Astrocyte (in vitro differentiated cells and primary cell): Measurements from ENCODE around the gene SGSM1. TPM values are rescaled to one million over a fixed set of nuclear protein-coding genes. Genes with fewer than 3 reads are reported as not detected.

Source experiments
- DNase-seq: peaks from one replicate; pipeline ENCODE4 v3.0.0-alpha.2; 2010; ENCODE audit warnings: low read depth
- FAIRE-seq: peaks from 2 replicates; lab custom pipeline; 2011; peaks lifted over from hg19 to GRCh38; lab: Jason Lieb, UNC
- H2AFZ ChIP-seq: 2 replicates; pipeline ENCODE4 v1.6.0; 2012; ENCODE audit warnings: low read depth, low read length, inconsistent platforms
- H3K27ac ChIP-seq: 2 replicates; pipeline ENCODE4 v1.5.1; 2011; ENCODE audit warnings: low read depth, low read length, inconsistent platforms
- H3K27me3 ChIP-seq: 2 replicates; pipeline ENCODE4 v1.6.0; 2011; ENCODE audit warnings: low read length, inconsistent platforms; ENCODE audit not compliant: insufficient read depth
- H3K36me3 ChIP-seq: 2 replicates; pipeline ENCODE4 v1.5.1; 2011; ENCODE audit warnings: low read length, inconsistent platforms; ENCODE audit not compliant: insufficient read depth
- H3K4me1 ChIP-seq: 2 replicates; pipeline ENCODE4 v1.5.1; 2011; ENCODE audit warnings: low read length, inconsistent platforms; ENCODE audit not compliant: insufficient read depth
- H3K4me2 ChIP-seq: 2 replicates; pipeline ENCODE4 v1.6.0; 2012; ENCODE audit warnings: low read length, inconsistent platforms
- H3K4me3 ChIP-seq: 2 replicates; pipeline ENCODE4 v1.5.1; 2011; ENCODE audit warnings: low read depth, mild to moderate bottlenecking, low read length, inconsistent platforms; ENCODE audit not compliant: insufficient read depth
- H3K79me2 ChIP-seq: 2 replicates; pipeline ENCODE4 v1.6.0; 2012; ENCODE audit warnings: mild to moderate bottlenecking, low read length, inconsistent platforms; ENCODE audit not compliant: insufficient read depth
- H3K9ac ChIP-seq: 2 replicates; pipeline ENCODE4 v1.6.0; 2012; ENCODE audit warnings: mild to moderate bottlenecking, low read length, inconsistent platforms
- H3K9me3 ChIP-seq: 2 replicates; pipeline ENCODE4 v1.5.1; 2012; ENCODE audit warnings: low read depth, mild to moderate bottlenecking, low read length, inconsistent platforms; ENCODE audit not compliant: insufficient read depth
- H4K20me1 ChIP-seq: 2 replicates; pipeline ENCODE4 v1.6.0; 2012; ENCODE audit warnings: low read length, inconsistent platforms; ENCODE audit not compliant: insufficient read depth
- H3K27ac Mint-ChIP-seq: one replicate; pipeline ENCODE4 v1.8.0; 2021; ENCODE audit warnings: mild to moderate bottlenecking, mixed read lengths; ENCODE audit not compliant: unreplicated experiment
- H3K27me3 Mint-ChIP-seq: one replicate; pipeline ENCODE4 v1.8.0; 2021; ENCODE audit warnings: low read depth, mixed read lengths; ENCODE audit not compliant: unreplicated experiment
- H3K36me3 Mint-ChIP-seq: one replicate; pipeline ENCODE4 v1.8.0; 2021; ENCODE audit warnings: low read depth, mixed read lengths; ENCODE audit not compliant: unreplicated experiment
- H3K4me1 Mint-ChIP-seq: one replicate; pipeline ENCODE4 v1.8.0; 2021; ENCODE audit warnings: low read depth, mixed read lengths; ENCODE audit not compliant: unreplicated experiment
- H3K4me3 Mint-ChIP-seq: one replicate; pipeline ENCODE4 v1.8.0; 2021; ENCODE audit warnings: mild to moderate bottlenecking, moderate library complexity, mixed read lengths; ENCODE audit not compliant: unreplicated experiment
- H3K9me3 Mint-ChIP-seq: one replicate; pipeline ENCODE4 v1.8.0; 2021; ENCODE audit warnings: mild to moderate bottlenecking, mixed read lengths; ENCODE audit not compliant: unreplicated experiment
- EZH2 ChIP-seq: IDR thresholded peaks from 2 replicates; pipeline ENCODE4 v1.6.1; 2012; ENCODE audit warnings: mild to moderate bottlenecking, low read length, inconsistent platforms; ENCODE audit not compliant: insufficient read depth
- total RNA-seq: library from RNA; stranded (reverse); gene quantifications from 2 replicates; pipeline ENCODE4 v1.2.1, GENCODE V29; 2021
- TF ChIP-seq, protein P1 (sequence below): IDR thresholded peaks from 2 replicates; pipeline ENCODE4 v1.5.1; 2011; ENCODE audit warnings: low read depth, mild to moderate bottlenecking, inconsistent platforms, low read length, moderate library complexity; ENCODE audit not compliant: insufficient read depth

SGSM1 gene
- total RNA-seq, 1 donor from 2014 or later, result 0.05 TPM

DNA sequence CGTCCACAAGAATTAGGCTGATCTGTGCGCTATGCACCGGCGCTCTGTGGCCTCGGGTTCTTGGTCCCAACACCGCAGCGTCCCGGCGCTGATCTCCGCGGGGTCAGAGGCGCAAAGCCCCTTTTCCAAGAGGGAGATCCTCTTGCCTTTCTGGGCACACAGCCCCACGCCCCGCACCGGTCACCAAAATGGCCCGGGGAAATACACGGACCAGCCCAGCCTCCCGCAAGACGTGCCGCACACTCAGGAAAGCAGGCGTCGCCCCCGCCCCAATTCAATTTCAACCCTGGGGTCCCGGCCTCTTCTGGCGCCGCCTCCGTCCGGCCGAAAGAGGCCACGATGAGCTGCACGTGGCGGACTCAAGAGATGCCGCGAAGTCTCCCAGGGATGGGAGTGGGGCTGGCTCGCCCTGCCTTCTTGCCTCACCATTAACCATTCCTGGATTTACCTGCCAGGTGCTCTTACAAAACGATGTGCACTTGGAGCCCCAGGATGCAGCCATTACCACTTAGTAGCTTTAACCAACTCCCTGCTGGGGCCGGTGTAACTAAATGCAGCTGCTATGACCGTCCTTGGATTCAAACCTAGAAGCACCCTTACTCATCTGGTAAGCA, 42.0 kb upstream of the SGSM1 start:
- no peak for TF ChIP-seq EZH2
- TF ChIP-seq, protein P1, sequence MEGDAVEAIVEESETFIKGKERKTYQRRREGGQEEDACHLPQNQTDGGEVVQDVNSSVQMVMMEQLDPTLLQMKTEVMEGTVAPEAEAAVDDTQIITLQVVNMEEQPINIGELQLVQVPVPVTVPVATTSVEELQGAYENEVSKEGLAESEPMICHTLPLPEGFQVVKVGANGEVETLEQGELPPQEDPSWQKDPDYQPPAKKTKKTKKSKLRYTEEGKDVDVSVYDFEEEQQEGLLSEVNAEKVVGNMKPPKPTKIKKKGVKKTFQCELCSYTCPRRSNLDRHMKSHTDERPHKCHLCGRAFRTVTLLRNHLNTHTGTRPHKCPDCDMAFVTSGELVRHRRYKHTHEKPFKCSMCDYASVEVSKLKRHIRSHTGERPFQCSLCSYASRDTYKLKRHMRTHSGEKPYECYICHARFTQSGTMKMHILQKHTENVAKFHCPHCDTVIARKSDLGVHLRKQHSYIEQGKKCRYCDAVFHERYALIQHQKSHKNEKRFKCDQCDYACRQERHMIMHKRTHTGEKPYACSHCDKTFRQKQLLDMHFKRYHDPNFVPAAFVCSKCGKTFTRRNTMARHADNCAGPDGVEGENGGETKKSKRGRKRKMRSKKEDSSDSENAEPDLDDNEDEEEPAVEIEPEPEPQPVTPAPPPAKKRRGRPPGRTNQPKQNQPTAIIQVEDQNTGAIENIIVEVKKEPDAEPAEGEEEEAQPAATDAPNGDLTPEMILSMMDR, result no peak
- Histone ChIP-seq H3K4me3 (no peak overlapping the region), H3K36me3 (no peaks in the 10 kb centered on the region), H3K9me3 (no peaks in the 10 kb centered on the region), H4K20me1 (no peaks in the 10 kb centered on the region), H2AFZ (no peak overlapping the region), H3K27me3 (peaks cover 11% of the 10 kb centered on the region), H3K79me2 (no peaks in the 10 kb centered on the region), H3K4me2 (no peak overlapping the region), H3K4me1 (no peaks in the 10 kb centered on the region), H3K9ac (no peak overlapping the region), H3K27ac (no peak overlapping the region)
- no peak overlapping the region for H3K4me3 Mint-ChIP-seq
- H3K27ac Mint-ChIP-seq, result no peak overlapping the region
- no peaks in the 10 kb centered on the region for H3K36me3 Mint-ChIP-seq
- FAIRE-seq (no peak), DNase-seq (no peak)
- H3K9me3 Mint-ChIP-seq, result no peaks in the 10 kb centered on the region
- H3K27me3 Mint-ChIP-seq, result peaks cover 6% of the 10 kb centered on the region
- H3K4me1 Mint-ChIP-seq, result no peaks in the 10 kb centered on the region

DNA sequence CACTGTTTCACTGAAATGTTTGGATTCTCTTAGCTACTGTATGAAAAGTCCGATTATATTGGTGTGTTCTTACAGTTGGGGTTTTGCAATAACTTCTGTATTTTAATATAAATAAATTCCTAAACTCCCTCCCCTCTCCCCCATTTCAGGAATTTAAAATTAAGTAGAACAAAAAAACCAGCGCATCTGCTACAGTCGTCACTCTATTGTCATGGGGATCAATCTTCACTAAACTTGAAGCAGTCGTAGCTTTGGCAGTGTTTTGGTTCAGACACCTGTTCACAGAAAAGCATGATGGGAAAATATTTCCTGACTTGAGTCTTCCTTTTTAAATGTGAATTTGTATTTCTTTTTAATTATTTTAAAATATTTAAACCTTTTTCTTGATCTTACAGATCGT, 40.8 kb upstream of the SGSM1 start:
- DNase-seq (no peak), FAIRE-seq (no peak)
- Histone ChIP-seq H2AFZ (no peak overlapping the region), H3K4me3 (no peak overlapping the region), H3K79me2 (no peaks in the 10 kb centered on the region), H4K20me1 (no peaks in the 10 kb centered on the region), H3K27me3 (peaks cover 6% of the 10 kb centered on the region), H3K9ac (no peak overlapping the region), H3K4me2 (no peak overlapping the region), H3K4me1 (no peaks in the 10 kb centered on the region), H3K27ac (no peak overlapping the region), H3K9me3 (no peaks in the 10 kb centered on the region), H3K36me3 (no peaks in the 10 kb centered on the region)
- Mint-ChIP-seq H3K4me1 (no peaks in the 10 kb centered on the region), H3K4me3 (no peak overlapping the region), H3K9me3 (no peaks in the 10 kb centered on the region), H3K27me3 (peaks cover 6% of the 10 kb centered on the region), H3K27ac (no peak overlapping the region), H3K36me3 (no peaks in the 10 kb centered on the region)
- no peak for TF ChIP-seq EZH2
- TF ChIP-seq, protein P1, result no peak

DNA sequence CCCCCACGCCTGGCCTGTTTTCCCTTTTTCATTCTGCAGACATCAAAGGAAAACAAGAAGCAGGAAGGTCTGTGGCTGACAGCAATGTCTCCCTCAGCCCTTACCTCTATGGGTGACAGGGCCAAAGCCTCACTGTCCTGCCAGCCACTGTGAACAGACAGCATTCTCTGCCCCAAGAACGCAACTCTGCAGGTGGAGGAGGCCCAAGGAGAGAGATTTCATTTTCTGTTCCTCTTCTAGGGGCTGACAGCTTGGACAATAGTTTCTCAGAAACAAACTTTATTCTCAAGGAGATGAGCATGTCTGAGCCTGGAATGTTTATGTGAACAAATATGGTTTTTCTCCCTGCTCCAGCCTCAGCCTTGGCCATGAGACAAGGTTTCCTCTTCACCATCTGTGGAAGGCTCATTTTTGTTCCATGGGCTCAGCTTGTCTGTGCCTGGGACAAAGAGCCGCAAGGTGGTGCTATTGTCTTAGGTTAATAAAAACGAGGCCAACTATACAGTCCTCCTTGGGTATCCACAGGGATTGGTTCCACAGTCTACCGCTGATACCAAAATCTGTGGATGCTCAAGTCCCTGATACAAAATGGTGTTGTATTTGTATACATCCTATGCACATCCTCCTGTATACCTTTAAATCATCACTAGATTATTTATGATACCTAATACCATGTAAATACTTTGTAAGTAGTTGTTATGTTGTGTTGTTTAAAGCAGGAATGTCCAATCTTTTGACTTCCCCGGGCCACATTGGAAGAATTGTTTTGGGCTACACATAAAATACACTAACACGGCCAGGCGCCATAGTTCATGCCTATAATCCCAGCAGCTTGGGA, 37.3 kb upstream of the SGSM1 start:
- Mint-ChIP-seq H3K4me3 (no peak overlapping the region), H3K27ac (no peak overlapping the region), H3K36me3 (no peaks in the 10 kb centered on the region), H3K4me1 (no peaks in the 10 kb centered on the region), H3K9me3 (no peaks in the 10 kb centered on the region), H3K27me3 (peaks cover 7% of the 10 kb centered on the region)
- Histone ChIP-seq H2AFZ (no peak overlapping the region), H3K9ac (no peak overlapping the region), H3K36me3 (no peaks in the 10 kb centered on the region), H4K20me1 (no peaks in the 10 kb centered on the region), H3K79me2 (no peaks in the 10 kb centered on the region), H3K27ac (no peak overlapping the region), H3K27me3 (peaks cover 5% of the 10 kb centered on the region), H3K4me1 (no peaks in the 10 kb centered on the region), H3K9me3 (no peaks in the 10 kb centered on the region), H3K4me2 (no peak overlapping the region), H3K4me3 (no peak overlapping the region)
- FAIRE-seq (no peak), DNase-seq (peak; percentile 15)
- TF ChIP-seq, protein P1, result peak; percentile 70
- no peak for TF ChIP-seq EZH2
